ENCODE data around the gene TYW3.

TYW3 gene

GRCh38 chr1:74732960-74733603 lies at the start of gene TYW3, which contains the start of gene CRYZ:
TYW3 (plus strand) TSS chr1:74733152; CDS start chr1:74733245, 93 bp downstream.
CRYZ (minus strand) TSS chr1:74733050; CDS start chr1:74724821, 8,229 bp downstream.
- DNase-seq: peak; percentile 92

GRCh38 chr1:74683656-74684055 lies 49.3 kb upstream of the TYW3 start:
- DNase-seq: no peak

GRCh38 chr1:74684301-74684700 lies 48.7 kb upstream of the TYW3 start:
- no peak for DNase-seq

GRCh38 chr1:74686928-74687327 lies 46.0 kb upstream of the TYW3 start:
- no peak for DNase-seq

- DNase-seq: peak; percentile 43
These were observed 43.2 kb upstream of the TYW3 start for GRCh38 chr1:74689621-74690363.

- no peak for DNase-seq
These were observed 42.6 kb upstream of the TYW3 start for GRCh38 chr1:74690364-74690696.

- DNase-seq: no peak
These were observed 42.0 kb upstream of the TYW3 start for GRCh38 chr1:74690909-74691308.

GRCh38 chr1:74693473-74693872 lies 39.5 kb upstream of the TYW3 start:
- no peak for DNase-seq

- DNase-seq: no peak
These were observed 35.1 kb upstream of the TYW3 start for GRCh38 chr1:74697832-74698231.

- no peak for DNase-seq
These were observed 33.6 kb upstream of the TYW3 start for GRCh38 chr1:74699331-74699730.

GRCh38 chr1:74703386-74704182 lies 29.4 kb upstream of the TYW3 start:
- no peak for DNase-seq

GRCh38 chr1:74712881-74713280 lies 20.1 kb upstream of the TYW3 start:
- DNase-seq: no peak

- DNase-seq: no peak
These were observed 19.1 kb upstream of the TYW3 start for GRCh38 chr1:74713849-74714248.

GRCh38 chr1:74714429-74715235 lies 18.3 kb upstream of the TYW3 start:
- no peak for DNase-seq

- no peak for DNase-seq
These were observed 17.8 kb upstream of the TYW3 start for GRCh38 chr1:74715236-74715502.

- no peak for DNase-seq
These were observed 17.1 kb upstream of the TYW3 start for GRCh38 chr1:74715806-74716205.

- DNase-seq: no peak
These were observed 16.1 kb upstream of the TYW3 start for GRCh38 chr1:74716822-74717221.

- no peak for DNase-seq
These were observed 15.3 kb upstream of the TYW3 start for GRCh38 chr1:74717626-74718025.

GRCh38 chr1:74726063-74726462 lies 6.9 kb upstream of the TYW3 start:
- no peak for DNase-seq

GRCh38 chr1:74728736-74729135 lies 4.2 kb upstream of the TYW3 start:
- DNase-seq: no peak

- DNase-seq: peak; percentile 61
These were observed 3.0 kb upstream of the TYW3 start for GRCh38 chr1:74729741-74730478.

GRCh38 chr1:74731399-74732052 lies 1.4 kb upstream of the TYW3 start:
- peak; percentile 8 for DNase-seq

Measured in HCEC 1CT (cell line).